Loucy (cell line): ENCODE data around the gene UBE2Q2.

Source experiments
- H2AFZ ChIP-seq: fragments of 200-600 bp; sonication (generic); 2 replicates; pipeline ENCODE4 v1.6.0; 2016; ENCODE audit warnings: antibody characterized with exemption, mild to moderate bottlenecking, low read length, moderate library complexity
- H3F3A ChIP-seq: fragments of 200-600 bp; 2 replicates; pipeline ENCODE4 v1.6.0; 2016; ENCODE audit warnings: antibody characterized with exemption, low read depth, mild to moderate bottlenecking
- H3K27me3 ChIP-seq: fragments of 200-600 bp; sonication (generic); 2 replicates; pipeline ENCODE4 v1.6.1; 2014; ENCODE audit warnings: low read length, mild to moderate bottlenecking; ENCODE audit not compliant: insufficient read depth, poor library complexity, severe bottlenecking
- H3K36me3 ChIP-seq: fragments of 200-600 bp; sonication (generic); 2 replicates; pipeline ENCODE4 v1.6.1; 2016; ENCODE audit warnings: low read length; ENCODE audit not compliant: insufficient read depth
- H3K4me1 ChIP-seq: fragments of 200-600 bp; sonication (generic); 2 replicates; pipeline ENCODE4 v1.5.1; 2014; ENCODE audit warnings: low read length, mild to moderate bottlenecking; ENCODE audit not compliant: insufficient read depth, poor library complexity, severe bottlenecking
- H3K4me2 ChIP-seq: fragments of 200-600 bp; sonication (generic); 2 replicates; pipeline ENCODE4 v1.6.0; 2014; ENCODE audit warnings: antibody characterized with exemption, low read length, low read depth, mild to moderate bottlenecking; ENCODE audit not compliant: poor library complexity, severe bottlenecking
- H3K4me3 ChIP-seq: fragments of 200-600 bp; sonication (generic); 2 replicates; pipeline ENCODE4 v1.5.1; 2014; ENCODE audit warnings: low read length, mild to moderate bottlenecking, mixed read lengths; ENCODE audit not compliant: poor library complexity, severe bottlenecking
- H3K79me2 ChIP-seq: fragments of 200-600 bp; sonication (generic); 2 replicates; pipeline ENCODE4 v1.6.1; 2014; ENCODE audit warnings: low read length; ENCODE audit not compliant: insufficient read depth
- H3K9ac ChIP-seq: fragments of 200-600 bp; sonication (generic); 2 replicates; pipeline ENCODE4 v1.6.0; 2014; ENCODE audit warnings: mild to moderate bottlenecking, low read depth, low read length, moderate library complexity; ENCODE audit not compliant: poor library complexity, severe bottlenecking
- H3K9me2 ChIP-seq: fragments of 200-600 bp; sonication (generic); replicated peaks from 2 replicates; pipeline ENCODE4 v1.6.1; 2016; ENCODE audit warnings: low read depth, low read length, mixed read lengths
- H3K9me3 ChIP-seq: fragments of 200-600 bp; sonication (generic); 2 replicates; pipeline ENCODE4 v1.6.1; 2014; ENCODE audit warnings: mild to moderate bottlenecking, antibody characterized with exemption, low read length, low read depth; ENCODE audit not compliant: insufficient read depth
- H4K20me1 ChIP-seq: fragments of 200-600 bp; sonication (generic); 2 replicates; pipeline ENCODE4 v1.6.0; 2014; ENCODE audit warnings: antibody characterized with exemption, low read length, mild to moderate bottlenecking; ENCODE audit not compliant: insufficient read depth, poor library complexity, severe bottlenecking
- EZH2phosphoT487 ChIP-seq: fragments of 200-600 bp; IDR thresholded peaks from 2 replicates; pipeline ENCODE4 v1.6.1; 2018; ENCODE audit warnings: antibody characterized with exemption, mild to moderate bottlenecking, moderate library complexity, borderline replicate concordance
- TF ChIP-seq, protein P1 (sequence below): fragments of 200-600 bp; sonication (generic); conservative IDR thresholded peaks from 2 replicates; pipeline ENCODE4 v1.5.1; 2014; ENCODE audit warnings: mild to moderate bottlenecking, antibody characterized with exemption, low read length

UBE2Q2 gene

DNA sequence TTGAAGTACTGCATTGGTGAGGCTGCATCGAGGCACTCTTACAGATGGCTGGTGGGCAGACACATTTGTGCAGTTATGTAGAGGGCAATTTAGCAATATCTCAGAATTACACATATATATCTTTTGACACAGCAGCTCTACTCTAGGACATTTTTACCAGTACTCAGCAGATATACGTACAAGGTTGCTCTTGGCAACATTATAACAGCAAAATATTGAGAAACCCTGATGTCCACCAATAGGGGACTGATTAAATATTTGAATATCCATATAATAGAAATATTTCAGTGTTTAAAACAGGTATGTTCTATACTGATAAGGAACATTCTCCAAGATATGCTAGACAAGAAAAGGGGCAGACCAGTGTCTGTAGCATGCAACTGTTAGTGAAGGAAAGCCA lies 52.5 kb downstream of the UBE2Q2 start:
- peaks cover 78% of the 10 kb centered on the region for H3K36me3 ChIP-seq

DNA sequence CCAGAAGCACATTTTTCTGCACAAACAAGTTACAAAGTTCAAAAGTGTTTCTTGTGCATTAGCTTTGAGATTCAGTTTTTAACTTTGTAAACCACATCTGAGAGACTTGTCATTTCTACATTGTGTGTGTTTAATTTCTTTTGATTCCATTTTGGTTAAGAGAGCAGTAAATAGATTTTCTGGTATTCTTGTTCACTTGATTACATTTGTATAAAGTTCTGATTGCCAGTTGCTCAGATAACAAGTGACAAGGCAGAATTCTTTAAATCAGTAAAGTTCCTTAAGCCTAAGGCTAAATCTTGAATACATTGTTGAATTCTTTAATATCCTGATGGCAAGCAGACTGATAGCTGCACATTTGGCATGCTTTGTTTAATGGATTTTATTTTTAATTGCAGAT lies 57.3 kb downstream of the UBE2Q2 start:
- H3F3A ChIP-seq = no peaks in the 10 kb centered on the region
- H3K9ac ChIP-seq = no peak overlapping the region
- H3K27me3 ChIP-seq = no peaks in the 10 kb centered on the region
- H2AFZ ChIP-seq = no peak overlapping the region
- H3K79me2 ChIP-seq = peaks cover 16% of the 10 kb centered on the region
- TF ChIP-seq, protein P1, sequence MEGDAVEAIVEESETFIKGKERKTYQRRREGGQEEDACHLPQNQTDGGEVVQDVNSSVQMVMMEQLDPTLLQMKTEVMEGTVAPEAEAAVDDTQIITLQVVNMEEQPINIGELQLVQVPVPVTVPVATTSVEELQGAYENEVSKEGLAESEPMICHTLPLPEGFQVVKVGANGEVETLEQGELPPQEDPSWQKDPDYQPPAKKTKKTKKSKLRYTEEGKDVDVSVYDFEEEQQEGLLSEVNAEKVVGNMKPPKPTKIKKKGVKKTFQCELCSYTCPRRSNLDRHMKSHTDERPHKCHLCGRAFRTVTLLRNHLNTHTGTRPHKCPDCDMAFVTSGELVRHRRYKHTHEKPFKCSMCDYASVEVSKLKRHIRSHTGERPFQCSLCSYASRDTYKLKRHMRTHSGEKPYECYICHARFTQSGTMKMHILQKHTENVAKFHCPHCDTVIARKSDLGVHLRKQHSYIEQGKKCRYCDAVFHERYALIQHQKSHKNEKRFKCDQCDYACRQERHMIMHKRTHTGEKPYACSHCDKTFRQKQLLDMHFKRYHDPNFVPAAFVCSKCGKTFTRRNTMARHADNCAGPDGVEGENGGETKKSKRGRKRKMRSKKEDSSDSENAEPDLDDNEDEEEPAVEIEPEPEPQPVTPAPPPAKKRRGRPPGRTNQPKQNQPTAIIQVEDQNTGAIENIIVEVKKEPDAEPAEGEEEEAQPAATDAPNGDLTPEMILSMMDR = no peak
- TF ChIP-seq EZH2phosphoT487 = no peak
- H3K9me3 ChIP-seq = no peaks in the 10 kb centered on the region
- peaks cover 49% of the 10 kb centered on the region for H3K36me3 ChIP-seq
- H3K4me3 ChIP-seq = no peak overlapping the region
- H3K4me1 ChIP-seq = peaks cover 7% of the 10 kb centered on the region
- no peaks in the 10 kb centered on the region for H4K20me1 ChIP-seq
- H3K9me2 ChIP-seq = no peaks in the 10 kb centered on the region
- no peak overlapping the region for H3K4me2 ChIP-seq

More for the DNA sequence above, 52.5 kb downstream of the UBE2Q2 start:
- no peak for TF ChIP-seq EZH2phosphoT487
- TF ChIP-seq, protein P1 = no peak
- Histone ChIP-seq H3K9me3 (no peaks in the 10 kb centered on the region), H4K20me1 (peaks cover 3% of the 10 kb centered on the region), H3K4me1 (no peaks in the 10 kb centered on the region), H3K9ac (no peak overlapping the region), H2AFZ (no peak overlapping the region), H3K79me2 (no peaks in the 10 kb centered on the region), H3K4me3 (no peak overlapping the region), H3K4me2 (no peak overlapping the region), H3K27me3 (no peaks in the 10 kb centered on the region), H3F3A (no peaks in the 10 kb centered on the region), H3K9me2 (no peaks in the 10 kb centered on the region)

DNA sequence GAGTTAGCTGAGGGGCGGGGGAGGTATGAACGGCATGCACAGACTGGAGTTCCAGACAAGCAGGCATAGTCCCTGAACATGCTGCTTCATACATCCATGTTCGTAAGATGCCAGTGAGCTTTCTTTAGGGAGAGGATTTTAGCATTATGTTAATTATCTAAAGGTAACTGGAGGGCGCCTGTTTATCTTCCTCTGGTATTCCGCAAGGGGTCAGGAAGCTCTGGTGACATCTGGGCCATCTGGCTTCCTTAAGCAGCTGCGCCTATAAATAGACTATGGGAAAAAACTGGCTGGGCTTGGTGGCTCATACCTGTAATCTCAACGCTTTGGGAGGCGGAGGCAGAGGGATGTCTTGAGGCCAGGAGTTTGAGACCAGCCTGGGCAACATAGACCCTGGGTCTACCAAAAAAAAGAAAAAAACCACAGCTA lies 58.9 kb downstream of the UBE2Q2 start:
- H3K4me3 ChIP-seq = no peak overlapping the region
- H3K4me2 ChIP-seq = no peak overlapping the region
- H2AFZ ChIP-seq = no peak overlapping the region
- no peaks in the 10 kb centered on the region for H3K9me3 ChIP-seq
- H3F3A ChIP-seq = no peaks in the 10 kb centered on the region
- TF ChIP-seq EZH2phosphoT487 = no peak
- TF ChIP-seq, protein P1 = no peak
- H3K27me3 ChIP-seq = no peaks in the 10 kb centered on the region
- peaks cover 5% of the 10 kb centered on the region for H4K20me1 ChIP-seq
- no peak overlapping the region for H3K9ac ChIP-seq
- peaks cover 42% of the 10 kb centered on the region for H3K36me3 ChIP-seq
- H3K4me1 ChIP-seq = peaks cover 10% of the 10 kb centered on the region
- H3K9me2 ChIP-seq = no peaks in the 10 kb centered on the region
- peaks cover 27% of the 10 kb centered on the region for H3K79me2 ChIP-seq
